Neural cell (in vitro differentiated cells): ENCODE results near the gene RTL9.

Experiments used
- CTCF ChIP-seq: fragments of 450-650 bp; IDR thresholded peaks from 2 replicates; pipeline ENCODE4 v1.5.1; 2014; ENCODE audit warnings: antibody characterized with exemption, mild to moderate bottlenecking, moderate library complexity; ENCODE audit not compliant: poor library complexity, severe bottlenecking
- EP300 ChIP-seq: fragments of 450-650 bp; conservative IDR thresholded peaks from 2 replicates; pipeline ENCODE4 v1.6.1; 2014; ENCODE audit warnings: antibody characterized with exemption, mild to moderate bottlenecking, moderate library complexity; ENCODE audit not compliant: poor library complexity, severe bottlenecking
- EZH2 ChIP-seq: fragments of 200-600, 300-800 bp; shearing (Covaris generic), sonication (generic); IDR thresholded peaks from 2 replicates; pipeline ENCODE4 v1.6.1; 2014; ENCODE audit warnings: antibody characterized with exemption, low read length, borderline replicate concordance, mild to moderate bottlenecking; ENCODE audit not compliant: insufficient read depth, poor library complexity, severe bottlenecking
- POLR2AphosphoS5 ChIP-seq: IDR thresholded peaks from 2 replicates; pipeline ENCODE4 v1.6.1; 2012
- RAD21 ChIP-seq: fragments of 450-650 bp; conservative IDR thresholded peaks from 2 replicates; pipeline ENCODE4 v1.6.1; 2014; ENCODE audit warnings: antibody characterized with exemption, mild to moderate bottlenecking, moderate library complexity
- SMC3 ChIP-seq: fragments of 450-650 bp; conservative IDR thresholded peaks from 2 replicates; pipeline ENCODE4 v1.6.1; 2014; ENCODE audit warnings: antibody characterized with exemption, mild to moderate bottlenecking, moderate library complexity; ENCODE audit not compliant: poor library complexity
- TAF1 ChIP-seq: IDR thresholded peaks from 2 replicates; pipeline ENCODE4 v1.6.1; 2012; ENCODE audit warnings: low read depth
- TF ChIP-seq, protein P1 (sequence below): IDR thresholded peaks from 2 replicates; pipeline ENCODE4 v1.6.1; 2012; ENCODE audit warnings: borderline replicate concordance

- TF ChIP-seq CTCF: no peak
- TF ChIP-seq, protein P1, sequence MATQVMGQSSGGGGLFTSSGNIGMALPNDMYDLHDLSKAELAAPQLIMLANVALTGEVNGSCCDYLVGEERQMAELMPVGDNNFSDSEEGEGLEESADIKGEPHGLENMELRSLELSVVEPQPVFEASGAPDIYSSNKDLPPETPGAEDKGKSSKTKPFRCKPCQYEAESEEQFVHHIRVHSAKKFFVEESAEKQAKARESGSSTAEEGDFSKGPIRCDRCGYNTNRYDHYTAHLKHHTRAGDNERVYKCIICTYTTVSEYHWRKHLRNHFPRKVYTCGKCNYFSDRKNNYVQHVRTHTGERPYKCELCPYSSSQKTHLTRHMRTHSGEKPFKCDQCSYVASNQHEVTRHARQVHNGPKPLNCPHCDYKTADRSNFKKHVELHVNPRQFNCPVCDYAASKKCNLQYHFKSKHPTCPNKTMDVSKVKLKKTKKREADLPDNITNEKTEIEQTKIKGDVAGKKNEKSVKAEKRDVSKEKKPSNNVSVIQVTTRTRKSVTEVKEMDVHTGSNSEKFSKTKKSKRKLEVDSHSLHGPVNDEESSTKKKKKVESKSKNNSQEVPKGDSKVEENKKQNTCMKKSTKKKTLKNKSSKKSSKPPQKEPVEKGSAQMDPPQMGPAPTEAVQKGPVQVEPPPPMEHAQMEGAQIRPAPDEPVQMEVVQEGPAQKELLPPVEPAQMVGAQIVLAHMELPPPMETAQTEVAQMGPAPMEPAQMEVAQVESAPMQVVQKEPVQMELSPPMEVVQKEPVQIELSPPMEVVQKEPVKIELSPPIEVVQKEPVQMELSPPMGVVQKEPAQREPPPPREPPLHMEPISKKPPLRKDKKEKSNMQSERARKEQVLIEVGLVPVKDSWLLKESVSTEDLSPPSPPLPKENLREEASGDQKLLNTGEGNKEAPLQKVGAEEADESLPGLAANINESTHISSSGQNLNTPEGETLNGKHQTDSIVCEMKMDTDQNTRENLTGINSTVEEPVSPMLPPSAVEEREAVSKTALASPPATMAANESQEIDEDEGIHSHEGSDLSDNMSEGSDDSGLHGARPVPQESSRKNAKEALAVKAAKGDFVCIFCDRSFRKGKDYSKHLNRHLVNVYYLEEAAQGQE: no peak
- no peak for TF ChIP-seq TAF1
- TF ChIP-seq POLR2AphosphoS5: no peak
- TF ChIP-seq EP300: no peak
- TF ChIP-seq EZH2: no peak
- TF ChIP-seq SMC3: no peak
- TF ChIP-seq RAD21: no peak
Measured at GRCh38 chrX:110394651-110395050, 36.0 kb downstream of the RTL9 start.
